HG02973 (cell line): ENCODE measurements around the gene C2CD5.
"Not testable (repeated sequence)": the region's sequence is repeated elsewhere in the genome, so short reads cannot be mapped to it uniquely, and the experiment has no call there.

Experiments used
- ATAC-seq: cut with Tn5 transposase; IDR thresholded peaks from one replicate; pipeline ENCODE4 v1.9.1; 2021; ENCODE audit warnings: moderate library complexity; ENCODE audit not compliant: unreplicated experiment

The C2CD5 gene

DNA sequence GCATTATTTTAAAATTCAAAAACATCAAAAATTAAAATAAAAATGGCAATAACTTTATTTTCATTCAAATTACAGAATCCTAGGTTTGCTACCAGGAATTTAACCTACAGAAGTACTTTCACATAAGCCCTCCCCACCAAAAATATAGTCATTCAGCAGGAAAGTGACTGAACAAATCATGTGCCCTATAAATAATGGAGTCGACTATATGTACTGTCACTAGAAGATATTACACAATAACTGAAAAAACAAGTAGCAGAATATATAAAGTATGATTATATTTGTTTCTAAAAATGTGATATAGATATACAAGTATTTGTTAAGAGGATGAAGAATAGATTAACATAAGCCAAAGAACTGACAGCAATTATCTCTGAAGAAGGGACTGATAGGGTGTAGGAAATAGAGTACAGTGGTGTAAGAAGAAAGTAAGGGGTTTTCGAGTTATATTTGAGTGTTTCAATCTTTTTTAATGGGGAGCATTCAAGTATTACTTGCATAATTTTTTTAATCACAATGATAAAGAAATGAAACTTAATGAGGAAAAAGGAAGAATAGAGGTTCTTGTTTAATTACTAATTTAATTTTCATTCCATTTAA, 7.9 kb downstream of the C2CD5 start:
- no peak for ATAC-seq

DNA sequence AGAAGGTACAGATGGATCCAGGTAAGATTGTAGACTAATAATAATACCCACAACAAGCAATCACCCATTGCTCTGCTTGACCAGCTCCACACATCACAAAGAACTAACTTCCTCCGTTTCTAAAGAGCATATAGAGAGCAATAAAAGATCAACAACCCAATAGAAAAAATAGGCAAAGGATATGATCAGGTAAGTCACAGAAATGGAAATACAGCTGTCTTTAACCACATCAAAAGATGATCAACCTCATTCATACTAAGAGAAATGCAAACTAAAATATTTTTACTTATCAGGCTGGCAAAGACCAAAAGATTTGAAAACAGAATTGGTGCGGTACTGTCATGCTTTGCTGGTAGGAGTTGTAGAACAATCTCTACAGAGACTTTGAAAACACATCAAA, 8.9 kb downstream of the C2CD5 start:
- ATAC-seq: no peak

GRCh38 chr12:22535038-22535437, 9.3 kb downstream of the C2CD5 start:
- ATAC-seq: no peak

- ATAC-seq: no peak
Measured at GRCh38 chr12:22533155-22533554, 11.2 kb downstream of the C2CD5 start.

- ATAC-seq: no peak
Measured at GRCh38 chr12:22532317-22532716, 12.0 kb downstream of the C2CD5 start.

GRCh38 chr12:22531205-22531604, 13.1 kb downstream of the C2CD5 start:
- ATAC-seq: no peak

GRCh38 chr12:22529281-22530060, 14.9 kb downstream of the C2CD5 start:
- ATAC-seq: no peak

DNA sequence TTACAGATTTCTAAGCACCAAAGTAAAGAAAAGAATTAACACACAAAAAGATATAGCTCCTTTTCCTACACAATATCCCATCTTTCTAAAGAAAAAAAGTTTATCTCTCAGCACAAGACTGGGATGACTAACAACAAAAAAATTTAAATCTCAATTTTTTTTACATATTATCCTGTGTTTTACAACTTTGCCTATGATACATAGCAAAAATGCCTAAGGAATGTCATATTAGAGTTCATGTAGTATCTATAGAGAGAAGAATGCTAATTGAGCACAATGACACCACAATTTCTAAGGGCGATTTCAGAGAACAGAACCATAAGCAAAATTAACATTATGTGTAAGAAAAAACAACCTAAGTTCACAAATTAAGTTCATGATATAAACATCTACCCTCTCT, 16.3 kb downstream of the C2CD5 start:
- ATAC-seq: no peak

GRCh38 chr12:22526836-22527235, 17.5 kb downstream of the C2CD5 start:
- no peak for ATAC-seq

DNA sequence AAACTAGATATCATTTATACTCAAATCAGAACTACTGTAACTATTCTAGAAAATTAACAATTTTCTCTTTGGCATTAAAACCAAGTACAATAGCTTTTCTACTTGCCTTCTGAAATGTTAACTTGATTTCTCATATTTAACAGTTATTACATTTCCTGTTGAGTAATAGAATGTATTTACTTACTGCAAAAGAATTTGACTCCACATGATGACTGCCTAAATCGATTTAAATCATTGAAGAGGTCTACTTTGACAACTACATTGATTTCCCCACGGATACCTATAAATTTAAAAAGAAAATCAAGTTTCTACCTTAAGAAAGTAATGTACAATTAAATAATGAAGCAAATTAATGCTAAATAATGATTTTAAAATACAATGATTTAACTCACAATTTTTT, 18.9 kb downstream of the C2CD5 start:
- no peak for ATAC-seq

- ATAC-seq: no peak
Measured at GRCh38 chr12:22518998-22519397, 25.3 kb downstream of the C2CD5 start.

- no peak for ATAC-seq
Measured at GRCh38 chr12:22518060-22518719, 26.2 kb downstream of the C2CD5 start.

- no peak for ATAC-seq
Measured at GRCh38 chr12:22514875-22515274, 29.5 kb downstream of the C2CD5 start.

GRCh38 chr12:22505826-22506225, 38.5 kb downstream of the C2CD5 start:
- no peak for ATAC-seq

GRCh38 chr12:22500100-22500499, 44.2 kb downstream of the C2CD5 start:
- ATAC-seq: no peak

DNA sequence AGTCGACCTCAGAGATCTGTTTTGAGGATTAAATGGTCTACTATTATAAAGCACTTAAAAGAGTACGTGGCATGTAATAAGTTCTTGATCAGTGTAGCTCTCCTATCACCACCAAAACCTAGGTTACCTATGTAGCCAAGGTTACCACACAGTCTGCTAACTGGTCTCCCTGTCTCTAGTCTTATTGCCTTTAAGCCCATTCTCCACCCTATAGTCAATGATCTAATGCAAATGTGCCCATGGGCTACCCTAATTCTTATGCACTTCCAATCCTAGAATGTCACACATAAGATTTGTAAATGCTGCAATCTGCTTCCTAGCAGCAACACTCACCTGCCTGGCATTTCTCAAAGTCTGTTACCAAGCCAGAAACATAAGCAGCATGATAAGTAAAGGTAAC, 44.9 kb downstream of the C2CD5 start:
- no peak for ATAC-seq

- no peak for ATAC-seq
Measured at GRCh38 chr12:22494319-22494718, 50.0 kb downstream of the C2CD5 start.

- no peak for ATAC-seq
Measured at GRCh38 chr12:22491034-22491433, 53.3 kb downstream of the C2CD5 start.

DNA sequence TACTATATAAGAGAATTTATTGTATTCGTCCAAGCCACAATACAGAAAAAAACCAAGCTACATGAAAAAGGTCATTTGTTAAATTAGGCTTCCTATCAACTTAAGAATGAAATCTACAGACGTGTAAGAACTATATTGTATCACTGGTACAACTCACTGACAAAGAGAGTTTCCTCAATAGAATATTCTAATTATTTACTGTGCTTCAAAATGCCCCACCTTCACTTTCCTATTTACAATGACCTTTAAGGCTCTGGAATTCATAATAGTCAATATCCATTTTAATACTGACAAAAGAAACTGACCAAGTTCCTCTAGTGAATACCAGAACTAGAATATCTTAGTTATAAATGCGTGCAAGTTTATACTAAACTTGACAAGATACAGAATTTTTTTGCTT, 55.9 kb downstream of the C2CD5 start:
- no peak for ATAC-seq

GRCh38 chr12:22487683-22488082, 56.7 kb downstream of the C2CD5 start:
- not testable (repeated sequence) for ATAC-seq

DNA sequence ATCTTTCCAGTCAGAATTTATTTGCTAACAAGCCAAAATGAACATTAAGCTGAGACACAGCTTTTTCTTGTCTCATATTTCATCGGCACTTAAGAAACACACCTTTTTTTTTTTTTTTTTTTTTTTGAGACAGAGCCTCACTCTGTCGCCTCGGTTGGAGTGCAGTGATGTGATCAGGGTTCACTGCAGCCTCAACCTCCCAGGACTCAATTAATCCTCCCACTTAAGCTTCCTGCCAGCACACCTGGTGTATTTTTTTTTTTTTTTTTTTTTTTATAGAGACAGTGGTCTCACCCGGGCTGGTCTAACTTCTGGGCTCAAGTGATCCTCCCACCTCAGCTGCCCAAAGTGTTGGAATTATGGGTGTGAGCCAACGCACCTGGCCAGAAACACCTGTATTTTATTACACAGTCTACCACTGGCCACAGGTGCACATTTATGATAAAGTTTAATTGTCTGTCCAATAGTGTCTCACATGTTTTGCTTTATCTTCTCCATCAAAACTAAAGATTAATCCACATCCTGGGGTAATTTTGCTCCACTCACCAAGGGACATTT, 62.7 kb downstream of the C2CD5 start:
- no peak for ATAC-seq

- ATAC-seq: not testable (repeated sequence)
Measured at GRCh38 chr12:22480814-22481213, 63.5 kb downstream of the C2CD5 start.
